ENCODE data around the gene NEMF. TPM values are rescaled to one million over a fixed set of nuclear protein-coding genes. Genes with fewer than 3 reads are reported as not detected.

The NEMF gene
- total RNA-seq, 1 donor from 2014 or later: 49.8 TPM

- peaks cover 17% of the 10 kb centered on the region for H3K4me1 Mint-ChIP-seq (ENCODE audit: low read depth)
- H3K4me3 Mint-ChIP-seq (ENCODE audit: unreplicated experiment): no peak overlapping the region
- no peaks in the 10 kb centered on the region for H3K36me3 Mint-ChIP-seq (ENCODE audit: low read depth)
- no peak overlapping the region for H3K27ac Mint-ChIP-seq (ENCODE audit: unreplicated experiment)
- DNase-seq (ENCODE audit: low spot score): no peak
- TF ChIP-seq, protein P1, sequence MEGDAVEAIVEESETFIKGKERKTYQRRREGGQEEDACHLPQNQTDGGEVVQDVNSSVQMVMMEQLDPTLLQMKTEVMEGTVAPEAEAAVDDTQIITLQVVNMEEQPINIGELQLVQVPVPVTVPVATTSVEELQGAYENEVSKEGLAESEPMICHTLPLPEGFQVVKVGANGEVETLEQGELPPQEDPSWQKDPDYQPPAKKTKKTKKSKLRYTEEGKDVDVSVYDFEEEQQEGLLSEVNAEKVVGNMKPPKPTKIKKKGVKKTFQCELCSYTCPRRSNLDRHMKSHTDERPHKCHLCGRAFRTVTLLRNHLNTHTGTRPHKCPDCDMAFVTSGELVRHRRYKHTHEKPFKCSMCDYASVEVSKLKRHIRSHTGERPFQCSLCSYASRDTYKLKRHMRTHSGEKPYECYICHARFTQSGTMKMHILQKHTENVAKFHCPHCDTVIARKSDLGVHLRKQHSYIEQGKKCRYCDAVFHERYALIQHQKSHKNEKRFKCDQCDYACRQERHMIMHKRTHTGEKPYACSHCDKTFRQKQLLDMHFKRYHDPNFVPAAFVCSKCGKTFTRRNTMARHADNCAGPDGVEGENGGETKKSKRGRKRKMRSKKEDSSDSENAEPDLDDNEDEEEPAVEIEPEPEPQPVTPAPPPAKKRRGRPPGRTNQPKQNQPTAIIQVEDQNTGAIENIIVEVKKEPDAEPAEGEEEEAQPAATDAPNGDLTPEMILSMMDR (IDR thresholded peaks at IDR 0.05): no peak
- no peaks in the 10 kb centered on the region for H3K27me3 Mint-ChIP-seq (ENCODE audit: low read depth)
- no peaks in the 10 kb centered on the region for H3K9me3 Mint-ChIP-seq (ENCODE audit: low read depth)
Measured at GRCh38 chr14:49870908-49871307, 18.3 kb upstream of the NEMF start.

DNA sequence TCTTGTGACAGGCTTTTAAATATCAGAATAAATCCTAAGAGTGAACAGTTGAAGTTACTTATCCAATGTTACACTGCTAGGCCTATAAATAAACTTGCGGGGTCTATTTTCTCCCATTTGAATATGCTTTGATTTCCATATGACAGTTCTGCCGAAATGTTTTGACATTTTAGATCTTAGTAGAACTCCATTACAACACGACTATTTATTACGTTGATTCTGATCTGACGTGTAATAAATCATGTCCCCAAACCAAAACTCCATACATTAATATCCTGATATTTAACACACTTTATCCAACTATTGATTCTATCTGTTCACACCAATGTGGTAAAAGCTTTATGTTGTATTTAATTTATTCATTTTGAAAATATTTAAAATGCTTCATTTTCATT, 16.1 kb upstream of the NEMF start:
- Mint-ChIP-seq H3K9me3 (ENCODE audit: low read depth) (no peaks in the 10 kb centered on the region), H3K4me1 (ENCODE audit: low read depth) (peaks cover 15% of the 10 kb centered on the region), H3K27ac (ENCODE audit: unreplicated experiment) (peak overlapping the region; percentile 89), H3K36me3 (ENCODE audit: low read depth) (no peaks in the 10 kb centered on the region), H3K4me3 (ENCODE audit: unreplicated experiment) (peak overlapping the region; percentile 93), H3K27me3 (ENCODE audit: low read depth) (no peaks in the 10 kb centered on the region)
- DNase-seq (ENCODE audit: low spot score): no peak
- TF ChIP-seq, protein P1 (IDR thresholded peaks at IDR 0.05): no peak

GRCh38 chr14:49867831-49868719, 15.5 kb upstream of the NEMF start:
- TF ChIP-seq, protein P1 (IDR thresholded peaks at IDR 0.05): no peak
- no peaks in the 10 kb centered on the region for H3K9me3 Mint-ChIP-seq (ENCODE audit: low read depth)
- peak overlapping the region; percentile 99 for H3K27ac Mint-ChIP-seq (ENCODE audit: unreplicated experiment)
- H3K4me3 Mint-ChIP-seq (ENCODE audit: unreplicated experiment): peak overlapping the region; percentile 93
- H3K36me3 Mint-ChIP-seq (ENCODE audit: low read depth): no peaks in the 10 kb centered on the region
- H3K4me1 Mint-ChIP-seq (ENCODE audit: low read depth): peaks cover 12% of the 10 kb centered on the region
- peak; percentile 96 for DNase-seq (ENCODE audit: low spot score)
- no peaks in the 10 kb centered on the region for H3K27me3 Mint-ChIP-seq (ENCODE audit: low read depth)

- peaks cover 25% of the 10 kb centered on the region for H3K4me1 Mint-ChIP-seq (ENCODE audit: low read depth)
- DNase-seq (ENCODE audit: low spot score): no peak
- no peak overlapping the region for H3K27ac Mint-ChIP-seq (ENCODE audit: unreplicated experiment)
- no peaks in the 10 kb centered on the region for H3K27me3 Mint-ChIP-seq (ENCODE audit: low read depth)
- TF ChIP-seq, protein P1 (IDR thresholded peaks at IDR 0.05): peak; percentile 92
- H3K9me3 Mint-ChIP-seq (ENCODE audit: low read depth): no peaks in the 10 kb centered on the region
- H3K36me3 Mint-ChIP-seq (ENCODE audit: low read depth): no peaks in the 10 kb centered on the region
- H3K4me3 Mint-ChIP-seq (ENCODE audit: unreplicated experiment): no peak overlapping the region
Measured at GRCh38 chr14:49865431-49865859, 12.9 kb upstream of the NEMF start.

DNA sequence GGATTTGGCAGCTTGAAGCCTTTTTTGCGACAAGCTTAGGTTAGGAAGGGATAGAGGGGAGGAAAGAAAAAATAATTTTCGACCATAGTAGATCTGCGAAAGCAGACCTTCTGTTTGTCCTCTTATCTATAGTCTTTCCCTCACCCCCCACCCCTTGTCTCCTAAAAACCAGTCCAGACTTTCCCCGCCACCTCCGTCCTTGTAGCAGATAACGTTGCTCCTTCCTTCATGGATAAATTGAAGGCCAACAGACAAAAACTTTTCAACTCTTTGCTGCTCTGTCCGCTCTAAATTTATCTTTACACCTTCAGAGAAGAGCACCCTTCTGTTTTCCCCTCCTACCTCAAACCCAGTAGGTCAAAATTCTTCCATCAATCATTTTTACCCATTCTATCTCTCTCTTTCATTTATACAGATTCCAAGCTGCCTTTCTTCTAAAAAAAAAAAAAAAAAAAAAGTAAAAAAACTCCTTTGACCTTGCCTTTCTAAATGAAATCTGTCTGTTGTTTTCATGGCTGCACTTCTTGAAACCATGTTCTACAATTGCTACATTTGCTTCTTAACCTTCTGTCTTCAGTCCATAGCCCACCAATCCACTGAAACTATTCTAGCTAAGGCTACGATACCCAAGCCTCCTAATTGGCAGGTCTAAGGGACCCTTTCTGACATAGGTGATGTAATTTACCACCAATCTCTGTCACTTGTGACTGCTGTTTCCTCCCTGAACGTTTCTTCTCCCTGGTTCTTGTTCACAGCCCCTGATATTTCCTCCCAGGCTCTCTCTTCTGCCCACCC, 11.1 kb upstream of the NEMF start:
- H3K36me3 Mint-ChIP-seq (ENCODE audit: low read depth): no peaks in the 10 kb centered on the region
- no peaks in the 10 kb centered on the region for H3K9me3 Mint-ChIP-seq (ENCODE audit: low read depth)
- H3K4me1 Mint-ChIP-seq (ENCODE audit: low read depth): peaks cover 26% of the 10 kb centered on the region
- no peak overlapping the region for H3K27ac Mint-ChIP-seq (ENCODE audit: unreplicated experiment)
- no peak for DNase-seq (ENCODE audit: low spot score)
- TF ChIP-seq, protein P1 (IDR thresholded peaks at IDR 0.05): no peak
- H3K4me3 Mint-ChIP-seq (ENCODE audit: unreplicated experiment): no peak overlapping the region
- H3K27me3 Mint-ChIP-seq (ENCODE audit: low read depth): no peaks in the 10 kb centered on the region

Data from chondrocyte (in vitro differentiated cells).